ENCODE data around the gene SPATS2. TPM values are rescaled to one million over a fixed set of nuclear protein-coding genes. Genes with fewer than 3 reads are reported as not detected.
A peak's percentile ranks its signal among the peaks of the same experiment; 100 is the strongest.

Gene SPATS2
- total and polyA plus RNA-seq, 2 donors from 2014 or later = 10.0 to 23.7 TPM

GRCh38 chr12:49565406-49566265 is 198.4 kb downstream of the SPATS2 start:
- no peak for TF ChIP-seq CTCF (IDR thresholded peaks at IDR 0.05; ENCODE audit: borderline replicate concordance, extremely low read depth, insufficient read depth)

GRCh38 chr12:49566361-49566760 is 199.1 kb downstream of the SPATS2 start:
- no peaks in the 10 kb centered on the region for H3K27me3 ChIP-seq (ENCODE audit: control insufficient read depth, insufficient read depth, low read length)
- H3K36me3 ChIP-seq (ENCODE audit: control insufficient read depth in 2 of 3, insufficient read depth in 3 of 3, low read length in 3 of 3) = peaks cover 3 to 38% (median 19%) of the 10 kb centered on the region in 3 donors
- no peak for TF ChIP-seq CTCF (IDR thresholded peaks at IDR 0.05; ENCODE audit: borderline replicate concordance, extremely low read depth, insufficient read depth)
- no peaks in the 10 kb centered on the region for H3K9me3 ChIP-seq (ENCODE audit: control insufficient read depth in 2 of 3, insufficient read depth in 1 of 3, low read length in 3 of 3)
- FAIRE-seq = no peak
- H3K4me1 ChIP-seq (ENCODE audit: control insufficient read depth in 2 of 3, insufficient read depth in 2 of 3, low read depth in 1 of 3, low read length in 3 of 3) = peaks cover 0 to 13% (median 7%) of the 10 kb centered on the region in 3 donors
- intact Hi-C loops (cut with DNase I) = no loop called here
- no peak overlapping the region for H3K27ac ChIP-seq (ENCODE audit: low read depth in 2 of 2, low read length in 2 of 2)
- H3K9ac ChIP-seq (ENCODE audit: low read length in 3 of 3) = no peak overlapping the region
- peak in 1 of 5 donors; percentile 62 for DNase-seq
- H3K4me3 ChIP-seq (ENCODE audit: low read length in 3 of 3) = no peak overlapping the region

More at GRCh38 chr12:49565406-49566265, 198.4 kb downstream of the SPATS2 start:
- Histone ChIP-seq H3K9me3 (ENCODE audit: control insufficient read depth in 2 of 3, insufficient read depth in 1 of 3, low read length in 3 of 3) (no peaks in the 10 kb centered on the region), H3K4me1 (ENCODE audit: control insufficient read depth in 2 of 3, insufficient read depth in 2 of 3, low read depth in 1 of 3, low read length in 3 of 3) (peaks cover 0 to 13% (median 7%) of the 10 kb centered on the region in 3 donors), H3K36me3 (ENCODE audit: control insufficient read depth in 2 of 3, insufficient read depth in 3 of 3, low read length in 3 of 3) (peaks cover 3 to 39% (median 21%) of the 10 kb centered on the region in 3 donors), H3K4me3 (ENCODE audit: low read length in 3 of 3) (no peak overlapping the region), H3K27me3 (ENCODE audit: control insufficient read depth, insufficient read depth, low read length) (no peaks in the 10 kb centered on the region), H3K9ac (ENCODE audit: low read length in 3 of 3) (no peak overlapping the region), H3K27ac (ENCODE audit: low read depth in 2 of 2, low read length in 2 of 2) (no peak overlapping the region)
- peak in 1 of 5 donors; percentile 53 for DNase-seq
- no peak for FAIRE-seq
- intact Hi-C loops (cut with DNase I) = no loop called here

GRCh38 chr12:49567302-49567610 is 200.0 kb downstream of the SPATS2 start:
- H3K4me3 ChIP-seq (ENCODE audit: low read length in 3 of 3) = peak overlapping the region; percentile 96 to 98 (median 97)
- peaks cover 0 to 13% (median 7%) of the 10 kb centered on the region in 3 donors for H3K4me1 ChIP-seq (ENCODE audit: control insufficient read depth in 2 of 3, insufficient read depth in 2 of 3, low read depth in 1 of 3, low read length in 3 of 3)
- DNase-seq = no peak
- intact Hi-C loops (cut with DNase I) = no loop called here
- no peak for FAIRE-seq
- no peak for TF ChIP-seq CTCF (IDR thresholded peaks at IDR 0.05; ENCODE audit: borderline replicate concordance, extremely low read depth, insufficient read depth)
- H3K27ac ChIP-seq (ENCODE audit: low read depth in 2 of 2, low read length in 2 of 2) = peak overlapping the region in 1 of 2 donors; percentile 83
- H3K27me3 ChIP-seq (ENCODE audit: control insufficient read depth, insufficient read depth, low read length) = no peaks in the 10 kb centered on the region
- H3K36me3 ChIP-seq (ENCODE audit: control insufficient read depth in 2 of 3, insufficient read depth in 3 of 3, low read length in 3 of 3) = peaks cover under 1 to 30% (median 14%) of the 10 kb centered on the region in 3 donors
- H3K9me3 ChIP-seq (ENCODE audit: control insufficient read depth in 2 of 3, insufficient read depth in 1 of 3, low read length in 3 of 3) = no peaks in the 10 kb centered on the region
- peak overlapping the region; percentile 89 to 97 (median 94) for H3K9ac ChIP-seq (ENCODE audit: low read length in 3 of 3)

Measured in kidney (tissue), 14 donors.